ENCODE measurements around the gene BRCA1. TPM values are rescaled to one million over a fixed set of nuclear protein-coding genes. Genes with fewer than 3 reads are reported as not detected.

BRCA1 gene
- total and polyA plus RNA-seq, 3 experiments from 2014 or later: 3.3 to 71.5 (median 66.8) TPM

DNA sequence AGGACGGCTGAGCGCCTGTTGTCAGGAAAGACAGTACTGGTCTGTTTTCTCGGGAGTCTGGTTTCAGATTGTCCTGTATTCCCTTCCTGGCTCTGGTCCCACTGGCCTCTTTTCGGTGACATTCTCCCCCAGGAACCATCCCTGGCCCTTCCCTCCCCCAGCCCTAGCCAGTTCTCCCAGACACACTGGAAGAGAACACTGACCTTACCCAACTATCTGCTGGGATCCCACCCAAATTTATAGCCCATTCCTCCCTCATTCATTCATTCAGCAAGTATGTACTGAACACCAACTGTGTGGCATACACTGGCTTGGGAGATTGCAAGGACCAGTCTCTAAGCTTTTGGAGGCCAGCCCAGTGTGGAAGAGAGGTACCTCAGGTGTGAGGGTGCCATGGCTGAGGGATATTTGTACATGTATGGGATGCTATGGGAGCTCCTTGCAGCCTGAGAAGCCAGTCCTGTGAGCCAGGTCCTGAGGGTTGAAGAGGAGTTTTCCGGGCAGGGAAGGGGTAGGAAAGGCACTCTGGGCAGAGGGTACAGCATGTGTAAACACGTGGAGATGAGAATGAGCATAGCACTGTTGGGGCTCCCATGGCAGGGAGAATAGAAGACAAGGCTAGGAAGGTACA lies 94.9 kb downstream of the BRCA1 start:
- Mint-ChIP-seq H3K36me3 (no peaks in the 10 kb centered on the region), H3K9me3 (no peaks in the 10 kb centered on the region), H3K4me1 (peaks cover 0 to 3% (median 0%) of the 10 kb centered on the region in 3 donors), H3K27ac (peak overlapping the region in 2 of 8 donors; percentile 55 to 58), H3K27me3 (peaks cover 0 to 3% of the 10 kb centered on the region in 2 donors), H3K4me3 (peak overlapping the region in 1 of 7 donors; percentile 58)
- Histone ChIP-seq H3K36me3 (ENCODE audit: insufficient read depth, low read length) (no peaks in the 10 kb centered on the region), H3K27ac (ENCODE audit: low read depth, low read length) (no peak overlapping the region), H3K9me3 (ENCODE audit: low read length) (no peaks in the 10 kb centered on the region), H3K27me3 (ENCODE audit: insufficient read depth, low read length, poor library complexity, severe bottlenecking) (no peaks in the 10 kb centered on the region), H3K4me3 (ENCODE audit: low read length) (no peak overlapping the region), H3K4me1 (ENCODE audit: insufficient read depth, low read length) (no peaks in the 10 kb centered on the region)
- no peak for DNase-seq
- CTCF ChIA-PET: interaction anchor here (1.0 kb wide), 1 partner anchor 32 kb away, joined by 4 read pairs; the partner anchor contains the start of gene RPL27
- POLR2A ChIA-PET: interaction anchor here (0.6 kb wide), 2 partner anchors 17 to 424 kb away, joined by 3 to 5 read pairs; no protein-coding TSS in a partner anchor

DNA sequence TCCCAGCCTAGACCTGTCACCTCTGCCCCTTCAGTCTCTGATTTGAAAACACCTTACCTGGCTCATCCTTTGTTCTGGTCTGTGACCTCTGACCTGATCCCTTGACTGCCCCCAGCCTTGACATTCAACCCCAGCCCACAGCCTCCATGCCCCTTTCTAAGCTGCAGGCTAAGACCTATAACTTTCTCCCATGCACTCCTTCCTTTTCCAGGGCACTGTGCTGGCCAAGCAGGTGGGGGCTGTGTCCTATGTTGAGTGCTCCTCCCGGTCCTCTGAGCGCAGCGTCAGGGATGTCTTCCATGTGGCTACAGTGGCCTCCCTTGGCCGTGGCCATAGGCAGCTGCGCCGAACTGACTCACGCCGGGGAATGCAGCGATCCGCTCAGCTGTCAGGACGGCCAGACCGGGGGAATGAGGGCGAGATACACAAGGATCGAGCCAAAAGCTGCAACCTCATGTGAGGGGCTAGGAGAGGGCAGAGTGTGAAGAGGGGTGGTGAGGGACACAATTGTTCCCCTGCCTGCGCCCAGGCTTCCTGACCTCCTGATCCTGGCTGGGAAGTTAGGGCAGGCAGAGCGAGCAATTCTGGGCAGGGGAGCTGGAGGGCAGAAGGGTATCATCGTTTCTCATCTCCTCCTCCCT lies 96.8 kb downstream of the BRCA1 start:
- POLR2A ChIA-PET: no interaction called here
- DNase-seq: no peak
- H3K9me3 Mint-ChIP-seq: no peaks in the 10 kb centered on the region
- Histone ChIP-seq H3K4me1 (ENCODE audit: insufficient read depth, low read length) (peaks cover 10% of the 10 kb centered on the region), H3K9me3 (ENCODE audit: low read length) (no peaks in the 10 kb centered on the region), H3K4me3 (ENCODE audit: low read length) (no peak overlapping the region), H3K27me3 (ENCODE audit: insufficient read depth, low read length, poor library complexity, severe bottlenecking) (no peaks in the 10 kb centered on the region), H3K36me3 (ENCODE audit: insufficient read depth, low read length) (no peaks in the 10 kb centered on the region), H3K27ac (ENCODE audit: low read depth, low read length) (no peak overlapping the region)
- peaks cover 8 to 11% (median 9%) of the 10 kb centered on the region in 3 donors for H3K4me1 Mint-ChIP-seq
- H3K27ac Mint-ChIP-seq: peak overlapping the region in 2 of 8 donors; percentile 37 to 52
- peaks cover 0 to 3% of the 10 kb centered on the region in 2 donors for H3K27me3 Mint-ChIP-seq
- CTCF ChIA-PET: interaction anchor here (1.0 kb wide), 1 partner anchor 30 kb away, joined by 3 read pairs; the partner anchor contains the start of gene RPL27
- H3K4me3 Mint-ChIP-seq: peak overlapping the region in 1 of 7 donors; percentile 53
- peaks cover 0 to 2% (median 0%) of the 10 kb centered on the region in 3 donors for H3K36me3 Mint-ChIP-seq

DNA sequence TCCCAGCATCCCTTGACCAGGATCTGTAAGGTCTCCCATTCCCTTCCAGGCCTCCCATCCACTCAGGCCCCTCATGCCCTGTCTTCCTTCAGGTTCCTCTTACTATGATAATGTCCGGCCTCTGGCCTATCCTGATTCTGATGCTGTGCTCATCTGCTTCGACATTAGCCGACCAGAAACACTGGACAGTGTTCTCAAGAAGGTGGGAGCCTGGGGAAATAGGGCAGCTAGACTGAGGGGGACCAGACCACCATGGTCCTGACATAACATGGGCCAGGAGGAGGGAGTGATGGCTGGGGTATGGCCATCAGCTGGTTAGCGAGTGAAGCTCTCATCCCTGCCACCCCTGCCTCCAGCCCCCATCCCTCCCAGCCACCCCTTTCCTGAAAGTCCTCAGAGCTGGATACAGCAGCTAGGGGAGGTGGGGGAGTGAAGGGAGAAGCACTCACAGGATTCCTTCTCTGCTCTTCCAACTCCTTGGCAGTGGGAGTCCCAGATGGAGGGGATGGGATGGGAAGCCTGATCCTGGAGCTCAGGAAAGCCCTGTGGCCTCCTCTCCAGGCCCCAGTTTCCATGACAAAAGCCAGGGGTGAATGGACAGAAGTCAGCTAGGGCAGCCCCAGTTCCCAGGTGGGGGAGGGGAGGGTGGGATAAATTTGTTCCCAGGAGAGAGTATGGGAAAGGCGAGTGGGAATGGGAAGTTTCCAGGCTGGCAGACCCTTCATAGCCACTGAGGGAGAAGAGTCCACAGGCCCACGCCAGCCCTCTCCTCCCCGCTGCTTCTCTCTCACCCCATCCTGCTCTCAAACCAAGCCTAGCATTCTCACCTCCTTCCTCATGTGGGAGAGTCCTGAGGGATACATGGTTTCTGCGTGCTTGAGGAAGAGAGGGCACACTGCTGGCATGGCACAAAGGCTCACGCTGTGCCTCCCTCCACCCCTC lies 97.8 kb downstream of the BRCA1 start:
- peak overlapping the region in 6 of 7 donors; percentile 42 to 77 (median 68) for H3K4me3 Mint-ChIP-seq
- H3K9me3 ChIP-seq (ENCODE audit: low read length): no peaks in the 10 kb centered on the region
- H3K27ac ChIP-seq (ENCODE audit: low read depth, low read length): no peak overlapping the region
- H3K27me3 ChIP-seq (ENCODE audit: insufficient read depth, low read length, poor library complexity, severe bottlenecking): no peaks in the 10 kb centered on the region
- POLR2A ChIA-PET: no interaction called here
- peaks cover 0 to 2% (median 0%) of the 10 kb centered on the region in 3 donors for H3K36me3 Mint-ChIP-seq
- no peak overlapping the region for H3K4me3 ChIP-seq (ENCODE audit: low read length)
- peaks cover 0 to 3% of the 10 kb centered on the region in 2 donors for H3K27me3 Mint-ChIP-seq
- H3K36me3 ChIP-seq (ENCODE audit: insufficient read depth, low read length): no peaks in the 10 kb centered on the region
- peaks cover 8 to 11% (median 9%) of the 10 kb centered on the region in 3 donors for H3K4me1 Mint-ChIP-seq
- no peak for DNase-seq
- CTCF ChIA-PET: interaction anchor here (0.9 to 1.3 kb wide), 2 partner anchors 21 to 307 kb away, joined by 3 read pairs; no protein-coding TSS in a partner anchor
- peak overlapping the region in 6 of 8 donors; percentile 30 to 82 (median 70) for H3K27ac Mint-ChIP-seq
- H3K4me1 ChIP-seq (ENCODE audit: insufficient read depth, low read length): peaks cover 16% of the 10 kb centered on the region
- no peaks in the 10 kb centered on the region for H3K9me3 Mint-ChIP-seq

DNA sequence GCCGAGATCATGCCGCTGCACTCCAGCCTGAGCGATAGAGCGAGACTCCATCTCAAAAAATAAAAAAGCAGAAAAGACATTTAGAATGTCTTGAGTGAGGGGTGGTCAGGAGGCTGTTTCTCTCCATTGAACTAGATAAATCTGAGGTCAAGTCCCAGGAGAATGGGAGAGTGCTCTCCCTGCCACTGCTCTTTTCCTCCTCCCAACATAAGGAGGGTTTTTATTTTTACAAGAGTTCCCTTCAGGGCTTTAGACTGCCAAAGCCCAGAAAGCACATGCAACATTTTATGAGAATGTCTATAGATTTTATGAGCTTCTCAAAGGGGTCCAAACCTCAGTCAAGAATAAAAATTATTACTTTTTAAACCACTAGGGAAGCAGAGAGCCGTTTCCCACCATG lies 98.6 kb downstream of the BRCA1 start:
- H3K27me3 ChIP-seq (ENCODE audit: insufficient read depth, low read length, poor library complexity, severe bottlenecking): no peaks in the 10 kb centered on the region
- H3K27ac ChIP-seq (ENCODE audit: low read depth, low read length): no peak overlapping the region
- Mint-ChIP-seq H3K4me1 (peaks cover 8 to 14% (median 9%) of the 10 kb centered on the region in 3 donors), H3K36me3 (peaks cover 0 to 2% (median 0%) of the 10 kb centered on the region in 3 donors), H3K9me3 (no peaks in the 10 kb centered on the region), H3K4me3 (peak overlapping the region in 6 of 7 donors; percentile 38 to 77 (median 54)), H3K27ac (peak overlapping the region in 5 of 8 donors; percentile 12 to 82 (median 57)), H3K27me3 (peaks cover 0 to 3% of the 10 kb centered on the region in 2 donors)
- H3K9me3 ChIP-seq (ENCODE audit: low read length): no peaks in the 10 kb centered on the region
- DNase-seq: no peak
- POLR2A ChIA-PET: no interaction called here
- no peak overlapping the region for H3K4me3 ChIP-seq (ENCODE audit: low read length)
- CTCF ChIA-PET: interaction anchor here (0.9 to 1.3 kb wide), 2 partner anchors 20 to 308 kb away, joined by 3 read pairs; no protein-coding TSS in a partner anchor
- H3K4me1 ChIP-seq (ENCODE audit: insufficient read depth, low read length): peaks cover 16% of the 10 kb centered on the region
- H3K36me3 ChIP-seq (ENCODE audit: insufficient read depth, low read length): no peaks in the 10 kb centered on the region

DNA sequence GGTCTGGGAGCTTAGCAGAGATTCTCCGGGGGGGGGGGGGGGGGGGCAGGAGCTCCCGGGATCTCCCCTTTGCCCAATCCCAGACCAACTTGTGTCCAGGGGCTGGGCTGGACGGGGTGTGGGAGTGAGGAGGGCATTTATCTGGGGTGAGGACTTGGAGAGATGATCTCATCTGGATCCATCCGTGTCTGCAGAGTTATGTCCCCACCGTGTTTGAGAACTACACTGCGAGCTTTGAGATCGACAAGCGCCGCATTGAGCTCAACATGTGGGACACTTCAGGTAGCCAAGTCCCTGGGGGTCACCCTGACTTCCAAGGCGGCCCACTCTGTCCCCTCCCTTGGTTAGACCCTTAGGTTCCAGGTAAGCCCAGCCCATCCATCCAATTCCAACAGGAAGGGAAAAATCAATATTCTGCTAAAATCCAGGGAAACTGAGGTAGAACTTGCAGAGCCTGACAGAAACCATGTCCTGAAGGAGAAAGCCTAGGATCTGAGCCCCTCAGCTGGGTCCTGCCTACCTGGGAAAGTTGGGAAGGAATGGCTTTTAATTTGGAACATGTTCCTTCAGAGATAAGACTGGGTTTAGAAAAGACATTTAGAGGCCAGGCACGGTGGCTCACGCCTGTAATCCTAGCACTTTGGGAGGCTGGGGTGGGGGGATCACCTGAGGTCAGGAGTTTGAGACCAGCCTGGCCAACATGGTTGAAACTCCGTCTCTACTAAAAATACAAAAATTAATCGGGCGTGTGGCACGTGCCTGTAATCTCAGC lies 99.2 kb downstream of the BRCA1 start:
- Histone ChIP-seq H3K36me3 (ENCODE audit: insufficient read depth, low read length) (no peaks in the 10 kb centered on the region), H3K27me3 (ENCODE audit: insufficient read depth, low read length, poor library complexity, severe bottlenecking) (no peaks in the 10 kb centered on the region), H3K9me3 (ENCODE audit: low read length) (no peaks in the 10 kb centered on the region), H3K4me3 (ENCODE audit: low read length) (no peak overlapping the region), H3K4me1 (ENCODE audit: insufficient read depth, low read length) (peaks cover 19% of the 10 kb centered on the region), H3K27ac (ENCODE audit: low read depth, low read length) (no peak overlapping the region)
- DNase-seq: no peak
- Mint-ChIP-seq H3K4me3 (peak overlapping the region; percentile 70 to 92 (median 80)), H3K27ac (peak overlapping the region in 4 of 8 donors; percentile 9 to 88 (median 34)), H3K4me1 (peaks cover 9 to 21% (median 14%) of the 10 kb centered on the region in 3 donors), H3K9me3 (no peaks in the 10 kb centered on the region), H3K36me3 (peaks cover 0 to 3% (median 0%) of the 10 kb centered on the region in 3 donors), H3K27me3 (peaks cover 0 to 3% of the 10 kb centered on the region in 2 donors)
- ChIA-PET POLR2A (interaction anchor here (2.9 kb wide), 1 partner anchor 28 kb away, joined by 23 read pairs; the partner anchor contains the start of gene RPL27), CTCF (interaction anchor here (1.3 to 2.1 kb wide), 2 partner anchors 20 to 28 kb away, joined by 3 to 16 read pairs; partner anchors contain the start of gene RPL27)

DNA sequence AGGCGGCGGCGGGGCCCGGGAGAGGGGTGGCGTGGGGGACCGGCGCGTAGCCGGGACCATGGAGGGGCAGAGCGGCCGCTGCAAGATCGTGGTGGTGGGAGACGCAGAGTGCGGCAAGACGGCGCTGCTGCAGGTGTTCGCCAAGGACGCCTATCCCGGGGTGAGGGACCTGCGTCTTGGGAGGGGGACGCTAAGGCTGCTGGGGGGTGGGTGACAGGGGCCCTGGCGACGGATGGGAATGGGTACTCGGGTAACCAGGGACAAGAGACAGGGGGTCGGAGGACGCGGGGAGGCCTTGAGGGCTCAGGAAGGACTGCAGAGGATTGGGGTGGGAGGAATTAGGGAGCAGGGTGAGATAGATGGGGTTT lies 99.9 kb downstream of the BRCA1 start:
- Histone ChIP-seq H3K27me3 (ENCODE audit: insufficient read depth, low read length, poor library complexity, severe bottlenecking) (no peaks in the 10 kb centered on the region), H3K9me3 (ENCODE audit: low read length) (no peaks in the 10 kb centered on the region), H3K4me3 (ENCODE audit: low read length) (no peak overlapping the region), H3K36me3 (ENCODE audit: insufficient read depth, low read length) (no peaks in the 10 kb centered on the region), H3K4me1 (ENCODE audit: insufficient read depth, low read length) (peaks cover 20% of the 10 kb centered on the region), H3K27ac (ENCODE audit: low read depth, low read length) (no peak overlapping the region)
- peaks cover 10 to 28% (median 21%) of the 10 kb centered on the region in 3 donors for H3K4me1 Mint-ChIP-seq
- no peak for DNase-seq
- H3K27ac Mint-ChIP-seq: peak overlapping the region in 6 of 8 donors; percentile 7 to 88 (median 66)
- POLR2A ChIA-PET: interaction anchor here (1.2 to 2.9 kb wide), 2 partner anchors 27 to 129 kb away, joined by 3 to 23 read pairs; partner anchors contain the start of gene RPL27
- H3K9me3 Mint-ChIP-seq: no peaks in the 10 kb centered on the region
- peak overlapping the region; percentile 70 to 92 (median 80) for H3K4me3 Mint-ChIP-seq
- H3K27me3 Mint-ChIP-seq: peaks cover 0 to 1% of the 10 kb centered on the region in 2 donors
- peaks cover 0 to 3% (median 0%) of the 10 kb centered on the region in 3 donors for H3K36me3 Mint-ChIP-seq
- CTCF ChIA-PET: interaction anchor here (1.1 to 2.1 kb wide), 3 partner anchors 13 to 459 kb away, joined by 3 to 16 read pairs (median 6); partner anchors contain the start of genes DHX8 and RPL27

Measured in CD8-positive, alpha-beta memory T cell (primary cell).